NCI-H82 treated with DMSO at 0.1 percent for 48 hours (cell line): ENCODE measurements around the gene ACTMAP.
"Not testable (repeated sequence)": the region's sequence is repeated elsewhere in the genome, so short reads cannot be mapped to it uniquely, and the experiment has no call there.

ENCODE experiments used
- DNase-seq: peaks from one replicate; lab custom pipeline; 2025; ENCODE audit not compliant: unreplicated experiment; lab: John Stamatoyannopoulos, UW

ACTMAP gene

DNA sequence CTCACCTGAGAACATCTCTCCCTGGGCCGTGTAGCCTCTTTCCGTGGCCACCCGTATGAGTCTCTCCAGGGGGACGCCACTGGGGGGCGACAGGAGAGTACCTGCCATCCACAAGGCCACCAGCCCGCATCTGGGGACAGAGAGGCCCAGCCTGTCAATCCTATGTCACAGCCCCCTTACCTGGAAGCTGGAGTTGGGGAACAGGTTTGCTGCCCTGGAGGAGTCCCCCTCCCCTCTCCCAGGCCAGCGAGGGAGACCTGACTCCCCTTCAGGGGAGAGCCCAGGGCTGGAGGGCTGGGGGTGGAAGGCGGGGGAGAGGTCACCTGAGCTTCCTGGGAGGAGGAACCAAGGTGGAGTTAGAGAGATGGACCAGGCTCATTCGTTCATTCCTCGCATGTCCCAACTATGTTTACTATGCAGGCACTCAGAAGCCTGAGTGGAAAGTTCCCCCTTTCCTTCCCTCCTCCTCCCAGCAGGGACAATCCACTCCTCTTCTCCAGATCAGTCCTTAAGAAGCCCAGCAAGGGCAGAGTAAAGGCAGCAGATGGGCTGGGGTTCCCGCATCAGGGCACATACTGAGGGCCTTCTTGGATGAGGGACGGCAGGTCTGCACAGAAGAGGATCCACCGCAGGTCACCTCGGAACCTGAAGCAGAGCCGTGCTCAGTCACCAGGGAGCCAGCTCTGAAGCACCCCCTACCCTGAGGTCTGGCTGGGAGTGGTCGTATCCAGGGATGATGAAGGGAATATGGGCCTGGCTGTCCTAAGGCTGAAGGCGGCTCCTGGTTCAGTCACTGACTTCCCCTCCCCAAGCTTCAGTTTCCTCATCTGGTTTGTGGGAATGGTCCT lies 5.5 kb downstream of the ACTMAP start:
- no peak for DNase-seq

GRCh38 chr19:40743926-40744325 lies 6.4 kb downstream of the ACTMAP start:
- DNase-seq, result no peak

DNA sequence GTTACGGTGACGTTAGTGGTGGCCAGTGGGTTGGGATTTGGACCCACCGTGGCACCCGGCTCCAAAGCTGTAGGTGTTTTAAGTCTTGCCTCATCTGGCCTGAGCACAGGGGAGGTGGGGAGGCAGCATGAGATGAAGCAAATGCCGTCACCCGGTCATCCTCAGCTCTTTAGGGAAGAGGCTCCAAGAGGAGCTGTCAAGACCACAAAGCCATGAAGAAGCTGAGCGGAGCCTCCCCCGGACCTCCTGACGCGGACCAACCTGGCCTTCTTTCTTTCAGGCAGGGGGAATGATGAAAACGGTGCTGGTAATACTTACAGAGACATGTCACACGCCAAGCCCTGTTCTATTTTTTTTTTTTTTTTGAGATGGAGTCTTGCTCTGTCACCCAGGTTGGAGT lies 7.4 kb downstream of the ACTMAP start:
- no peak for DNase-seq

- DNase-seq, result no peak
Measured at GRCh38 chr19:40742477-40742876, 7.8 kb downstream of the ACTMAP start.

DNA sequence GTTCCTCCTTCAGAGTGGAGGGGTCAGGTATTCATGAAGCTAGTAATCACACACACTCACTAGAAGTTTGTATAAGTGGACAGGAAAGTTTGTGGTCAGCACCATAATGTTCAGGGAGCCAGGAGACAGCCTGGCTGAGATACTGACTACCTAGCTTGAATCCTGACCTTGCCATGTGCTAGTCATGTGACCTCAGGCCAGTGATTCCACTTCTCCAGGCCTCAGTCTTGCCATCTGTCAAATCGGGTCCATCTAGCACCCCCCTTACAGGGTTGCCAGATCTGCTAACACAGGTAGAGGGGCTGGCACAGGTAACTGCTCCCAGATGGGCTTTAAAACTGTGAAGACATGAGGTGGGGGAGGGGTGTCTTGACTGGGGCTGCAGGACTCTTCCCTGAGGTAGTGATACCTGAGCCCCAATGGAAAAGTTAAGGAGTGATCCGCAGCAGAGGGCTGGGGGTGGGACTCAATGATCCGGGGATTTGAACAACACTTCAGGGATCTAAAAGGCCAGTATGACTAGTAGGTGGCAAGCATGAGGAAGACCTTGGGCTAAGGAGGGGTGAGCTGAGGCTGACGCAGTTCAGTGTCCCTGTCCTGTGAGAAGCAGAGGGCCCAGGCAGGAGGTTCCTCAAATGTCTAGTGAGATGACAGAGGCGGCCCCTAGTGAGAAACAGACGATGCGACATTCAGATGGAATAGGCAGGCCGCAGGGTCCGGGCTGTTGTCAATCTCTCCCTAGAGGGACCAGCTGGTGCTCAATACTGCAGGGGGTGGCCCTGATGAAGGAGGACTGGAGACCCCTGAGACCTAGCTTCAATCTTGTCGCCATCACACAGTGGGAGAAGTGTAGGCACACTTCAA lies 8.5 kb downstream of the ACTMAP start:
- DNase-seq, result no peak

- no peak for DNase-seq
Measured at GRCh38 chr19:40740747-40741146, 9.5 kb downstream of the ACTMAP start.

GRCh38 chr19:40739871-40740703 lies 10.2 kb downstream of the ACTMAP start:
- DNase-seq, result no peak

GRCh38 chr19:40739030-40739839 lies 11.0 kb downstream of the ACTMAP start:
- no peak for DNase-seq

GRCh38 chr19:40737102-40737644 lies 13.1 kb downstream of the ACTMAP start:
- DNase-seq, result no peak

DNA sequence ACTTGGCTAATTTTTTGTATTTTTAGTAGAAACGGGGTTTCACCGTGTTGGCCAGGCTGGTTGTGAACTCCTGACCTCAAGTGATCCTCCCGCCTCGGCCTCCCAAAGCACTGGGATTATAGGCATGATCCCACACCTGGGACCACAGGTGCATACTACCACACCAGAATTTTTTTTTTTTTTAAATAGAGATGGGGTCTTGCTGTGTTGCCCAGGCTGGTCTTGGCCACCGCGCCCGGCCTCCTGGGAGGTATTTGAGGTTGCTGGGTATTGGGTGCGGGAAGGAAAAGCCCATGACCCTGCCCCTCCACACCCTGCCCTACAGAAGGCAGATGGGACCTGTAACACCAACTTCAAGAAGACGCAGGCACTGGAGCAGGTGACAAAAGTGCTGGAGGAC lies 13.6 kb downstream of the ACTMAP start:
- no peak for DNase-seq

- DNase-seq, result no peak
Measured at GRCh38 chr19:40735013-40735771, 15.1 kb downstream of the ACTMAP start.

DNA sequence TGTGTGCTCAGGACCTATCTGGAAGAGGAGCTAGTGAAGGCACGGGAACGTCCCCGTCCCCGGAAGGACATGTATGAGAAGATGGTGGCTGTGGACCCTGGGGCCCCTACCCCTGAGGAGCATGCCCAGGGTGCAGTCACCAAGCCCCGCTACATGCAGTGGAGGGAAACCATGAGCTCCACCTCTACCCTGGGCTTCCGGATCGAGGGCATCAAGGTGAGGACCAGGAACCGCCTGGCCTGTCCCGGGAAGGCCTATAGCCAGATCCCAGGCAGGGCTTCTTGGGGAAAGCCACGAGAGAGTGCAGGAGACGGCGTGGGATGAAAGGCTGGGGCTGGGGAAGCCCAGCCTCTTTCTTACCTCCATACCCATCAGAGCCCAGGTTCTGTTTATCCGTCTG lies 17.1 kb downstream of the ACTMAP start:
- DNase-seq, result no peak

DNA sequence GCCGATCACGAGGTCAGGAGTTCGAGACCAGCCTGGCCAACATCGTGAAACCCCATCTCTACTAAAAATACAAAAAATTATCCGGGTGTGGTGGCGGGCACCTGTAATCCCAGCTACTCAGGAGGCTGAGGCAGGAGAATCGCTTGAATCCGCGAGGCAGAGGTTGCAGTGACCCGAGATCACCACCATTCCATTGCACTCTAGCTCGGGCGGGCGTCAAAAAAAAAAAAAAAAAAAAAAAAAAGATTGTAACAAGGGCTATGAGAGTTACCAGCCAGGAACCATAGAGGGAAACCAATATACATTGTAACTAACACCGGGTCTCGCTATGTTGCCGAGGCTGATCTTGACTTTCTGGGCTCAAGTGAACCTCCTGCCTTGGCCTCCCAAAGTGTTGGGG lies 18.0 kb downstream of the ACTMAP start:
- DNase-seq, result not testable (repeated sequence)

DNA sequence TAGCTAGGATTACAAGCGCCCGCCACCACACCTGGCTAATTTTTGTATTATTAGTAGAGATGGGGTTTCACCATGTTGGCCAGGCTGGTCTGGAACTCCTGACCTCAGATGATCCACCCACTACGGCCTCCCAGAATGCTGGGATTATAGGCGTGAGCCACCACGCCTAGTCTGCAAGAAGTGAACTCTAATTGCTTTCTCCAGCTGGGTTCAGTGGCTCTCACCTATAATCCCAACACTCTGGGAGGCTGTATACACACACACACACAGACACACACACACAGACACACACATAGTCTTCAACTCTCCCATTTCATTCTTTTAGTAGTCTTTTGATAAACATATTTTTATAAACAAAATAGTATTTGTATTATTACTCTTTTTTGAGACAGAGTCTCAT lies 20.2 kb downstream of the ACTMAP start:
- DNase-seq, result not testable (repeated sequence)

DNA sequence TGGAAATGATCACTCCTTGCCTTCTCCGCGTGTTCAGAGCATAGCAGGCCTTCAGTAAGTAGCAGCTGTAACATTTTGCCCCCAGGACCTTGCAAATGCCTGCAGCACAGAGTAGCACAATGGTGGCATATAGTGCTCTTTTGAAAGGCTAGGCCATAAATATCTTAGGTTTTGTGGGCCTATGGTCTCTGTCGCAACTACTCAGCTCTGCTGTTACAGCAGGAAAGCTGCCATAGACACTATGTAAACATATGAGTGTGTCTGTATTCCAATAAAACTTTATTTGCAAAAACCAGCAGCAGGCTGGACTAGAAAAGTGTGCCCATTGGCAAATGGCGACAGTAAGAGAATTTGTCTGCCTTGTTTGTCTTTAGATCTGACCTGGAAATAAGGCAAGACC lies 24.0 kb downstream of the ACTMAP start:
- no peak for DNase-seq

DNA sequence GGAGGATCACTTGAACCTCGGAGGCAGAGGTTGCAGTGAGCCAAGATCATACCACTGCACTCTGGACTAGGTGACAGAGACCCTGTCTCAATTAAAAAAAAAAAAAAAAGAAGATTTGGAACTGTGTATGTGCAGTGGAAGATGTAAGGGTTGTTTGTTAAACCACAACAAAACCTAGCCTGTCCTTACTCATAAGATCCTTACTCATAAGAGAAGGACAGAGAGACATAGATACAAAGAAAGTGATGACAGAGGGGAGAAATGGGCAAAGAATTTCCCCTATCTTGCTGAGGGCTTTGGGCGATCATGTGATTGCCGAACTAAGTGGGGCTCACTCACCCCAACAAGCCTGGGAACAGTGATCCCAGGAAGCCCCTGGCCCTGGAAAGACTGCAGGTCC lies 25.4 kb downstream of the ACTMAP start:
- no peak for DNase-seq

GRCh38 chr19:40724315-40724714 lies 26.0 kb downstream of the ACTMAP start:
- DNase-seq, result no peak

- no peak for DNase-seq
Measured at GRCh38 chr19:40723661-40724254, 26.5 kb downstream of the ACTMAP start.
